Limb (tissue), 2 donors: ENCODE results near the gene FAM83C.
"Not testable (repeated sequence)": the region's sequence is repeated elsewhere in the genome, so short reads cannot be mapped to it uniquely, and the experiment has no call there.

ENCODE experiments used
- DNase-seq, 2 donors: peaks; one replicate each; pipeline ENCODE4 v3.0.0-alpha.2; 2016; ENCODE audit errors: extremely low spot score in 2 of 2

The FAM83C gene

DNA sequence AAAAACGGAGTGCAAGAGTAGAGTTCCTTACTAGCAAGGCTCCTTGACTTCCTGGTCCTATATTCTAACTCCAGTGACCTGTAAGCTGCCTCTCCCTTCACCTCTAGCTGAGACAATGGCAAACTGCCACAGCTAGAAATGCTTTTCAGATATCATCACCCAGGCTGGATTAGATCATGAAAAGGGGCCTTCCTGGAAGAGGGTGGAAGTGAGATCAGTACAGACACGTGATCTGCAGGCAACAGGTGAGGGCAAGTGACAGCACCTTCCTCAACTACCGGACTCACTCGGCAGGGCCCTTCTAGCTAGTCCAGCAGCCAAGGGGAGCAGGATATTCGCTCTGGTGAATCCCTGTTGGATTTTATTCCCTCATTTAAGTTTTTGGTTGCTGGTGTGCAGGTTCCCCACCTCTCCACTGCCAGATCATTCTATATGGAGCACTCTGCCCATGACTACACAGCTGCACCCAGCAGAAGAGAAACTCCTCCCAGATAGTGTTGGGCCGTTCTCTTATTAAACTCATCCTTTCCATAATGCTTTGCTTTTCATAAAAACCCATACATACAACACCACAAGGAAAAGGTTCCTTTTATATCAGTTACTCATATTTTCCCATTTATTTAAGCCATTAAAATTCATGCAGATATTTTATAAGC is 26.4 kb upstream of the FAM83C start:
- DNase-seq = no peak

DNA sequence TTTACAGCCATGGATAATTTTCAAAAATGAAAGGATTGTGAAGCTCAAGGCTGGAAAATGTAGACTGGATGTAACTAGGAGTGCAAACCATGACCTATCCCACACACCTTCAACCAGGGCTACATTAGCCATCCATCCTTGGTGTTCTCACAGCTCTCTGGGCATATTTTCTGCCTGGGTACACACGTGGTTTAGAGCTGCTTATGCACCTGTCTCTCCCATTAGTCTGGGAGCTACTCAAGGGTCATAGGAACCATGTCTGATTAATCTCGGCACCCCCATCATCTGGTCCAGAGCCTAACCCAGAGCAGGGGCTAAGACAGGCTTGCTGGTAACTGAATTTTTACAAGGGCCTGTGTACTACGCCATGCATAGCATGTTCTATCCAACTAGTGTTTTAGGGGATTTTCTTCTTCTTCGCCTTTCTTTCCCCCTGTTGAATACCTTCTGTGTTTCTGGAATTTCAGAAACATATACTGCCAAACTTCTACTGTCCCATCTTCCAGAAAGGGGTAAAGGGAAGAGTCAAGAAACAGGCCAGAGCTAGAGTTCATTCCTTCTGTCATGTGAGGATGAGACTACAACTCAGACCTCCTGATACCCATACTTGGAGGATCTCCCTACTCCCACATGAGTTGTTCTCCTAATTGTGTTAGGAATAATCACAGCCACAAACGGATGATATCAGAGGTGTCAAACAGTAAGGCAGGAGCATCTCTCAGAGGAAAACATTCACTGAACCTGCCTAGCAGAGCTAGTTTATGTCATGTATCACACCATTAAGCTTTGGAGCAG is 25.4 kb upstream of the FAM83C start:
- DNase-seq = no peak

DNA sequence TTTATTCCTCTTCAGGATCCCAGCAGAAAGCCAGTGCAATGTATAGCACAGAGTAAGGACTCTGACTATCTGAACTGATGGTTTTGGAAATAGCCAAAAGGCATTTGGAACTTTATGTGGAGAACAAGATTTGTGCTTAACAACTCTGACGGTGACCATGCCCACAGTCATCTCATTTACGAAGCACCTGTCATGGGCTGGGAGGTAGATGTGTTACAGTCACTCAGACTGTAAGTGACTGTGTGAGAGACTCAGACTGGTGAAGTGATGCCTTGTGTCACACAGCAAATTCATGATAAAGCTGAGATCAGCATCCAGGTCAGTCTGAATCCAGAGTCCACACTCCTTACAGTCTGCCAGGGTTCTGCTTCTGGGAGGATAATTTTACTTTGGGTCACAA is 23.9 kb upstream of the FAM83C start:
- no peak for DNase-seq

DNA sequence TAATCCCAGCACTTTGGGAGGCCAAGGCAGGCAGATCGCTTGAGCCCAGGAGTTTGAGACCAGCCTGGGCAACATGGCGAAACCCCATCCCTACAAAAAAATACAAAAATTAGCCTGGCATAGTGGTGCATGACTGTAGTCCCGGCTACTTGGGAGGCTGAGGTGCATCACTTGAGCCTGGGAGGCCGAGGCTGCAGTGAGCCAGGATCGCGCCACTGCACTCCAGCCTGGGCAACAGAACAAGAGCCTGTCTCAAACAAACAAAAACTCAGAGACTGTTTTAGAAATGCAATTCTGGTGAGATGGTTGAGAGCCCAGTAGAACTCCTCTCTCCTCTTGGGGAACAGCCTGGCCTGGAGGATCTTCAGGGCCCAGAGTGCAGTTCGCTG is 23.4 kb upstream of the FAM83C start:
- DNase-seq = not testable (repeated sequence)

DNA sequence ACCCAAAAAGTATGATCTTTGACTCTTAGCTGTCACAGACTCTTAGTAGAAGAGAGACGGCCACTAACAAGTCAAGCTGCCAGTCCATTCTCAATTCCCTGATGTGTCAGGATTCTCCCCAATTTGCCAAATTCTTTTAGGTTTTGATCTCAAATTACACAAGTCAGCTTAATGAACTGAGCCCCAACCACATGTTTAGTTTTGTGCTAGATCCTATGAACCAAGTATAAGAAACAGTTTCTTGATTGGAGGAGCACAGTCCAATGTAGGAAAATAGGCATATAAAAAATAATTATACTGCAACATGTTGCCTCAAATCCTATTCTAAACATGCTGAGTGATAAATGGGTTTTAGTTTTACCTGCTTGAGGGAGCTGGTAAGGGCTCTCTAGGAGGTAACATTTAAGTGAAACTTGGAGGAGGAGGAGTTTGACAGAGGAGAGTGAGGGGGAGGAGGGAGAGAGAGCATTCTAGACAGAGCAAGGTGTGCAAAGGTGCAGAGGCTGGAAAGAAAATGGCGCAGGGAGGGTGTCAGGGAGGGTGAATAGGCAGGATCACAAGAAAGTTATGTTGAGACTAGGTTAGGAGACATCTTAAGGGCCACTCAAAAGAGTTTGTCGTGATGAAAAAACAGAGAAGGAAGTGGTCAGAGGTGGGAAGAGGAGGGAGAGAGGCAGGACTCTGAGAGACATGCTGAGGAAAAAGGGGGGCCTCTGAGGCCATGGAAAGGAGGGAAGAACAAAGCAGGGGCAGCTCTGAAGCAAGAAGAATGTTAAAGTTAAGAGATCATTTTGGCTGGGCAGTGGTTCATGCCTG is 22.8 kb upstream of the FAM83C start:
- no peak for DNase-seq

DNA sequence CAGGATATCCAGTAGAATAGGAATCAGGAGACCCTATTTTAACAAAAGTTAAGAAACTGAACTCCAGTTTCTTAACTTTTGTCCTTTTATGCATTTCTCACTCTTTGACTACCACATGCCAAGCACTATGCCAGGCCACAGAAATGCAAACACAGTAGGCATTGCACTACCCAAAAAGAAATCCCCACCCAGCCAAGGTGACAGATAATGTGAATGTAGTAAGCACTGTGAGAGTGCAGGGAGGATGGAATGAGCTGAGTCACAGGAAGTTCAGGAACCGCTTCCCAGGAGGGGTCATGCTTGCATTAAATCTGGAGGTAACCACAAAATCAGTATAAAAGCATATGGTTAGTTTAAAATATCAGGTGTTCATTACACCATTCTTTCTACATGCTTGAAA is 20.1 kb upstream of the FAM83C start:
- no peak for DNase-seq

DNA sequence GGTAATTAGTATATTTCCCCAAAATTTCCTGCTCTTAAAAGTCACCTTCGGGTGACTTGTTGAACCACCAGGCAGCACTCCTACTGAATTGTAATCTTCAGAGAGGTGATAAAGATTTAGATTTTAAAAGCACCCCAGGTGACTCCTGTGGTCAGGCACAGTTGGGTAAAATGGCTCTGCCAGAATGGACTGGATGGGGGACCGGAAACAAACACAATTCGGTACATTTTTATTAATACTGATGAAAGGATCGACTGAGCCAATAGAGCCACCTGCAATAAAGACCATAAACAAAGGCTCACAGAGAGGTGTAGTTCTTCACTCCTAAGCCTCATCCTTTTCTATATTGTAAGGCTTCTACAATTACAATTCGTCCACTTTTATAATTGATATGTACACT is 19.6 kb upstream of the FAM83C start:
- DNase-seq = no peak

DNA sequence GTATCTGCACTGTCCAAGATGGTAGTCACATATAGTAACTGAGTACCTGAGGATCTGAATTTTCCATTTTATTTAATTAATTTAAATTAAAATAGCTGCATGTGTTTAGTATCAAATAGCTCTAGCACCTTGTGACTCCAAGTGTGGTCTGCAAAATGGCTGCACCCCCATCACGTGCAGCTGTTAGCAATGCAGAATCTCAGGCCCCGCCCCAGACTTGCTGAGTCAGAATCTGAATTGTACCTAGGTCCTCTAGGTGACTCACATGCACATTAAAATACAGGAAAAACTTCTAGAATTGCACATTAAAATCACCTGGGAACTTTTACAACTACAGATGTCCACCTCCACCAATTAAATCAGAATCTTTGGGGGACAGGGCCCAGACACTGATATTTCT is 19.2 kb upstream of the FAM83C start:
- no peak for DNase-seq

DNA sequence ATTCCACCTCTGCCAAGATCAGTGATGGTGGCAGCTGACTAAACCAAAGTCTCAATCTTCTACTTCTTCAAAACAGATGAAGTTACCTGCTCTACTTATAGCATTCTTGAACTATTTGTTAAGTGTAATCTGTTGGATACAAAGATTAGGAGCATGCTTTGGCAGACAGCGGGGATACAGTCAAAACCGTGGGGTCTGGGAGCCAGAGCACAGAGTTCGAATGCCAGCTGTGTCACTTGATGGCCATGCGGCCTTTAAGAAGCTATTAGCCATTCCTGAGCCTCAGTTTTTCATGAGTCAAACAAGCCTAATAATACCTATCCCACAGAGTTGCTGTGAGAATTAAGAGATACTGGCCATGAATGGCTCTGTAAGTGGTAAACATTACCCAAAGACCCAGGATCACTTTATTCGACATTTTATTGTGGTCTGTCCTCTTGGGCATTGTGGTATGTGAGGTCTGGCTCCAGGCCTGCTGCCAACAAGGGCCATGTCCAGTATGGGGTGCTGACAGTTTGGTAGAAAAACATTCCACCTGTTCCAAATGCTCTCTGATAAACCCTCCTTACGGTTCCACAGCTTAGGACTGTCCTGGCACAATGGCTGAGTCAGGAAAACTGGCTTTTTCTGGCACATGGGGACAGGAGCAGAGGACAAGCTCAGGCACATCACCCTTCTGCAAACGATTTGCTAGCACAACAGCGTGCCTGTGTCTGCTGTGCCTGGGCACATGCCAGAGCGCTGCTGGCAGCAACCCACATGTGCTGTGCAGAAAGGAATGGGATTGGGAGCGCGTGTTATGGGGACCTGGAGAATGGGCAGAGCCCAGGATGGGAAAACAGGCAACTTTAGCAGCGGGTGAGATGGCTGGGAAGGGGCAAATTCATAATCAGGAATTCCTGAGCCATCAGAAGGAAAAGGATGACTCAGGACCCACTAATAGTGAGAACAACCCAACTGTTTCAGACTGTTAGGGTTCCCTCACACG is 15.7 kb upstream of the FAM83C start:
- no peak for DNase-seq

DNA sequence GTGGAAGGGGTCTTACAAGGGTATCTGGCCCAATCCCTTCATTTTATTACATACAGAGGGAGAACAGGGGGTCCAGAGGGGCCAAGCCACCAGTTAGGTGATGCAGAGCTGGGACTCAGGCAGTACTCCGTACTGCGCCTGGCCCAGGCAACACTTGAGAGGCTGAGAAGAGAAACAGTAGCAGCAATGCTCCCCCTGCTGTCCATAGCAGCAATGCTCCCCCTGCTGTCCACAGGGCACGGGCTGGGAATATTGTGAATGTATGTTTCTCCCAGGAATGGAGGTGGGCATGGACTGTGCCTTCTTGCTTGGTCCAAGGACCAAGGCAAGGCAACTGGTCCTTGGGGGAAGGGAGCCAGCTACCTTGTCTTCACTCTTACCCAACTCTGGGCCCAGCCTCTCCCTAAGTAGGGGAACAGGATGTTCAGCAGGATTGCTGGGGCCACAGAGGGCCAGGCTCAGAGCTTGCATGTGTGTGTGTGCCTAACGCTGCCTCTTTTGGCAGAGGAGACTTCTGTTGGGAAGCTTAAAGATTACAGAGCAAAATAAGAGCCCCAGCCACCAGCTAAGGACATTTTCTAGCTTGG is 14.8 kb upstream of the FAM83C start:
- no peak for DNase-seq

DNA sequence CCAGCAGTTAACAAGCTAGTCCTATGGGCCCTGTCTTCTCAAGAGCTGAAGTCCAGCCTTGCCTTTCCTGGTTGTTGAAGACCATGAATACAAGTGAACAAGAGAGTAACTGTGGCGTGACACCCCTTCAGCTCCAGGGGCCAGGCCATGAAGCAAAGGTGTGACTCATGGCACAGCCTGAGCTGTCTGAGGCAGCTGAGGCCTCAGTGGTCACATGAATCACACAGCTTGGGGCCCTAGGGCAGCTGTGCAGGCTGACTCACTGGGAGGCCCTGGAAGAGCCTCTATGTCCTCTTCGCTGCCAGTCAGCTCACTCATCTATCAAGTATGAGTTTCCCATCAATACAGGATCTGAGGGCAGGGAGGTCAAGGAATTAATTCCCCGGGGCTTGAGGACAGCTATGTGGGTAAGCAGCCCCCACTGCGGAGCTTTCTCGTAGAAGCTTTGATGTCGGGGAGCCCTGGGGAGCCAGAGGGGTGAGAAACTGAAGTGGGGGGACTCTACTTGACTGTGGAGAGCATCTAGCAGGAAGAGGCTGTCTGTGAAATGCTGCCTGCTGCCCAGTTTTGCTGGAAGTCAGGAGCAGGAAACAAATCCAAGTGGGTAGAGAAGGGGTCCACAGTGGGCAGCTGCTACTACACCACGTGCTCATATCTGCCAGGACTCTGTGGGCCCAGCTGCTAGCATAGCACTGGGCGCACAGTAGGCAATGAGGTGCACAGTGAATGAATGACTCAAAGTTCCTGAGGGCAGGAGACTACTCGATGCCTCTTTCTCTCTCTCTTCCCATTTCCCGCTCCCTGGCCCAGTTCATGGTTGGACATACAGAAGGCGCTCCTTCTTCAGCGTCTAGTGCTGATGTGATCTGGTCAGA is 13.7 kb upstream of the FAM83C start:
- DNase-seq = no peak

DNA sequence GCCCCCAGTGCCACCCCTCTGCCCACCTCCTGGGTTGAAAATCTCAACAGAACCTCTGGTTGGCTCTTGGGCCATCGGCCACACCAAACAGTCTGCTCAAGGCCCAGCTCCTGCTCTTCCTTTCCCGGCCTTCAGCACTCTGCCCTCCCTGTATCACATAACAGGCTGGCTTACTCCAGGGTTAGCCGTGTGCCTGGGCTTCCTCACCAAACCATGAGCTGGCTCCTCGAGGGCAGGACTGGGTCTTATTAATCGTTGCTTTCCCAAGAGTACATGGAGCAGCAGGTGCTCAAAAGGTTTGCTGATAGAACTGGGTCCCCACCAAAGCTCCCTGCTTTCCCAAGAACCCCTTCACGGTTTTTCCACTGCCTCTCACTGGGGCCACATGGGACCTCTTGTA is 12.7 kb upstream of the FAM83C start:
- DNase-seq = no peak

DNA sequence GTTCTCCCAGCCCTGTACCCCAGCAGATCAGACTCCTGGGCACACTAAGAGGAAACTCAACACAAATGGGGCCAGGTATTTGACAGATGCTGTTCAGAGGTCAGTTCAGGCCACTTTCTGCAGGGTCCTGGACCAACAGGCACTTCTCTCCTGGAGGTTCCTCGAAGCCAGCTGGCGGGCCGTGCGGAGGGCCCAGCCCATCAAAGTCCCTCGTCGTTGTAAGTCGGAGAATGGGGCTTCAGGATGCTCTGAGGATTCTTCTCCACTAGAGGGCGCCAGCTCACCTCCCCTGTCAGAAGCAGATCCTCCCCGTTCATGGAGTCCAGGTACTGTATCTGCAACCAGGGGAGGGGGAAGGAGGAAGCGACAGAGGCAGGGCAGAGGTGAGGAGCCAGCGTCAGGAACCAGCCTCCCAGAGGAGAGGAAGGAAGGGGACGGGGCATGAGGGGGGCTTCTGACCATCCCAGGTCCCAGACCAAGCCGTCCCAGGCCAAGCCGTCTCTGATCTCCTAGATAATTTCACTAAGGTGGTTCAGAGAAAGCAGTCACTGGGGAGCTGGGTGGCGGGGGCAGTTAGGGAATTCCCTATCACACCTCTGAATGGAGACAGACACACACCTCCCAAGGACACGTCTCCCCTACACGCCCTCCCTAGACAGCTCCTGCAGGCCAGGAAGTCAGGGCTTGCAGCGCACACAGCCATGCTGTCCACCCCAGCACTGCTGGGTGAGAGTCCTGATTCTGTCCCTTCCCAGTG is 11.7 kb upstream of the FAM83C start:
- DNase-seq = peak; percentile 77 to 84

DNA sequence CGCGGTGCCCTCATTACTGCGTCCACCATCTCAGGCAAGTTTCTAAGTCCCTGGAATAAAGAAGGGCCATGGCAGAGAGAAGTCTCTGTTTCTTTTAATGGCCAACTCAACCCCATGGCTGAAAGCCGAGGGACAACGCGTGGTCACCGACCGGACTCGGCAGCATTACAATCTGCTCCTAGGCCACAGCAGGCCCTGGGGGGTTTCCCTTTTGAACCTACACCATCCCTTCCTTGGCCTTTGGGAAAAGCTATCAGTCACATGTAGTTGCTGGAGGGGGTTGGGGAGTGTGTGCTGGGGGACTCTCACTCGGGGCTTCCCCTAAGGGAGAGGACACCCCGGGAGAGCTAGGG is 11.1 kb upstream of the FAM83C start:
- DNase-seq = no peak

DNA sequence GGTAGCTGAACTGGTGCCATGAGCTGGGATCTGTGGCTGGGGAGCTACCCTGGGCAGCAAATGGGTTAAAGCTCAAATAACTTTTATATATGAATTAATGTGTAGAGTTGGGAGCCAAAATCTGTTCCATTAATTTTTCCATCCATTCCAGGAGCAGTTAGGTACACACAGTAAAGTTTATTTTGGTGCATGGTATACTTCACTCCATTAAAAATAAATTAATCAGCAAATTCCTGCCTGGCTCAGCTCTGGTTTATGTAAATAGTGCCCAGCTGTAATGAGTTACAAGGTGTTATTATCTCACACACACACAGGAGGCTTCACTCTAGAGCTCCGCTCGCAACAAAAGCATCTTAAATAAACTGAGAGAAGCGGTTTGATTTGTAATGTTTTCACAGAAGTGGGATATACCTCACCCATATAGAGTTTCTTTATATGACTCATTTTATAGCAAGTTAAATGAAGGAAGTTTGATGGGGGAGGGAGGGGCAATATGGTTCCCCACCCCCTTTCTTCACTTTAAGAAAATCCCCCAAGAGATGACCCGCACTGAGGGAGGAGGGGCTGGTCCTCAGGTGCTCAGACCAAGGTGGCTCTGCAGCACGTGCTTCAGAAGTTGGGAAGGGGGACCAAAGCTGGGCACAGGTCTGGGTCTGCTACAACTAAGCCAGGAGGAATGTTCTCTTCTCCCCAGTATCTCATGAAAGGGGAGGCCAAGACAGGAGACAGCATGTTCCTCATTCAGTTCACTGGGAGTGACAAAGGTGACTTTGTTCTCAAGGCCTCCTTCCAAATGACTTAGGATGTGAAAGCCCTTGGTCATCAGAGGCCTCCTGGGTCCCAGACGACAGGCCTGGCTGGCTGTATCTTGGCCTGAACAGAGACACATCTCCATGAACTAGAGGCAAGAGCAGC is 10.5 kb upstream of the FAM83C start:
- DNase-seq = no peak

DNA sequence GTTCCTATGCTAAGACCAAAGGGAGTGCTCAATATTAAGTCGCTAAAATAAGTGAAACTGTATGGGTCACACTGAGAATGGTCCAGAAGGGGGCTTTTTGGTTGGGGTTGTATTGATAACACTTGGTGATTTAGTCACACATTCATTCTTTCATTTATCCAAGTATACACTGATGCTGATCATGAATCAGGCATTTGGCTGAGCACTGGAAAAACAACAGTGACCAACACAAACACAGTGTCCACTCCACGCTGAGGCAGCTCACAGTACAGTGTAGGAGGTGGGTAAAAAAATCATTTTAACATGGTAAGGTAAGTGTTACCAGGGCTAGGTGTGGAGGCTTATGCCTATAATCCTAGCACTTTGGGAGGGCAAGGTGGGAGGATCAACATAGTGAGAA is 9.2 kb upstream of the FAM83C start:
- no peak for DNase-seq

DNA sequence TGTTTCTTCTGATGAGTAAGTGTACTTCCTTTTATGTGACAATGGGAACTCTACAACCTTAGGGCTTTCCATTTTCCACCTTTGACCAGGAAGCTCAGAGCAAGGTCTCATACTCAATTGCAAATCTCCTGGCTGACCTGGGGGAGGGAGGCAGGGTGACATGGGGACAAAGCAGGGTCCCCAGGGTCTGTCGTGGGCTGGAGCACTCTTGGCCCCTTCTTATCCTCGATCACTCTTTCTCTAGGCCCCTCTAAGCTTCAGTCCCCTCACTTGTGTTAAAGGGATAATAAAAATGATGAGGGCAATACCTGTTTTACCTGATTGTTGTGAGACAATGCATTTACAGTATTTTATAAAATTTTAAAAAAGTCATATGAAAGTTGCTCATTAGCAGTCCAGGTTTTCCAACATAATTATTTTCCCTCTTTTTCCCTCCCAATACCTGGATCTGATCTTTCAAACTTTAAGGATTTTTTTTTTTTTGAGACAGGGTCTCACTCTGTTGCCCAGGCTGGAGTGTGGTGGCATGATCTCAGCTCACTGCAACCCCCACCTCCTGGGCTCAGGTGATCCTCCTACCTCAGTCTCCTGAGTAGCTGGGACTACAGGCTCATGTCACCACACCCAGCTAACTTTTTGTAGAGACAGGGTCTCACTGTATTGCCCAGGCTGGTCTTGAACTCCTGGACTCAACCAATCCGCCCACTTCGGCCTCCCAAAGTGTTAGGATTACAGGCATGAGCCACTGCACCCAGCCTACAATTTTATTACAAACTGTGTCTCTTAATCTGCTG is 8.4 kb upstream of the FAM83C start:
- DNase-seq = no peak
